ENCODE measurements around the gene REPS1.

GRCh38 chr6:139017227-139017626, 29.2 kb upstream of the REPS1 start:
- no peak for TF ChIP-seq CTCF (conservative IDR thresholded peaks at IDR 0.05 in 1 of 2, IDR thresholded peaks at IDR 0.05 in 1 of 2; ENCODE audit: extremely low read depth in 1 of 2, insufficient read depth in 1 of 2, low read depth in 1 of 2, low read length in 2 of 2)
- no peak for TF ChIP-seq EZH2 (IDR thresholded peaks at IDR 0.05; ENCODE audit: borderline replicate concordance, low read length)
